ENCODE data around the gene RNF115. TPM values are rescaled to one million over a fixed set of nuclear protein-coding genes. Genes with fewer than 3 reads are reported as not detected.
"Not testable (repeated sequence)": the region's sequence is repeated elsewhere in the genome, so short reads cannot be mapped to it uniquely, and the experiment has no call there.

The RNF115 gene
- total RNA-seq, 4 donors from 2014 or later, result 23.7 to 24.9 (median 23.8) TPM

- DNase-seq (ENCODE audit: low spot score in 2 of 2), result no peak
- Histone ChIP-seq H3K36me3 (peaks cover 0 to 24% (median 0%) of the 10 kb centered on the region in 3 donors), H3K9me3 (peaks cover 0 to 11% (median 3%) of the 10 kb centered on the region in 4 donors), H3K27ac (no peak overlapping the region), H3K4me3 (no peak overlapping the region), H3K27me3 (no peaks in the 10 kb centered on the region), H3K4me1 (peaks cover 0 to 12% (median 0%) of the 10 kb centered on the region in 4 donors)
- WGBS, 2 donors, result 45 to 74% methylated on average over 1 of the region's 1 CpG
- TF ChIP-seq POLR2A (IDR thresholded peaks at IDR 0.05) (no peak), CTCF (IDR thresholded peaks at IDR 0.05) (no peak), EP300 (IDR thresholded peaks at IDR 0.05) (no peak)
Measured at GRCh38 chr1:145796753-145797152, 27.1 kb downstream of the RNF115 start.

GRCh38 chr1:145795257-145795881 is 28.5 kb downstream of the RNF115 start:
- Histone ChIP-seq H3K9me3 (peaks cover 0 to 11% (median 3%) of the 10 kb centered on the region in 4 donors), H3K27me3 (no peaks in the 10 kb centered on the region), H3K27ac (no peak overlapping the region), H3K4me3 (no peak overlapping the region), H3K36me3 (peaks cover 0 to 24% (median 0%) of the 10 kb centered on the region in 3 donors), H3K4me1 (peaks cover 0 to 2% (median 0%) of the 10 kb centered on the region in 4 donors)
- WGBS, 2 donors, result 96 to 97% methylated on average over 10 of the region's 10 CpGs
- no peak for DNase-seq (ENCODE audit: low spot score in 2 of 2)
- TF ChIP-seq CTCF (IDR thresholded peaks at IDR 0.05) (no peak), EP300 (IDR thresholded peaks at IDR 0.05) (no peak), POLR2A (IDR thresholded peaks at IDR 0.05) (no peak)

GRCh38 chr1:145792484-145792883 is 31.4 kb downstream of the RNF115 start:
- no peak for TF ChIP-seq CTCF (IDR thresholded peaks at IDR 0.05)
- TF ChIP-seq POLR2A (IDR thresholded peaks at IDR 0.05), result no peak
- no peak for TF ChIP-seq EP300 (IDR thresholded peaks at IDR 0.05)
- WGBS, 2 donors, result 90 to 95% methylated on average over 1 of the region's 1 CpG

GRCh38 chr1:145791860-145792259 is 32.0 kb downstream of the RNF115 start:
- not testable (repeated sequence) for H3K27ac ChIP-seq; H3K4me1 ChIP-seq; H3K9me3 ChIP-seq; DNase-seq (ENCODE audit: low spot score in 2 of 2); H3K27me3 ChIP-seq; H3K4me3 ChIP-seq
- peaks cover 0 to 34% (median 0%) of the 10 kb centered on the region in 3 donors for H3K36me3 ChIP-seq
- 74 to 88% methylated on average over 2 of the region's 2 CpGs for WGBS, 2 donors

More at GRCh38 chr1:145792484-145792883, 31.4 kb downstream of the RNF115 start:
- peaks cover 0 to 38% (median 0%) of the 10 kb centered on the region in 3 donors for H3K36me3 ChIP-seq
- DNase-seq (ENCODE audit: low spot score in 2 of 2), result no peak
- no peaks in the 10 kb centered on the region for H3K4me1 ChIP-seq
- no peaks in the 10 kb centered on the region for H3K27me3 ChIP-seq
- H3K27ac ChIP-seq, result no peak overlapping the region
- H3K4me3 ChIP-seq, result no peak overlapping the region
- peaks cover 0 to 11% (median 3%) of the 10 kb centered on the region in 4 donors for H3K9me3 ChIP-seq

- H3K9me3 ChIP-seq, result no peaks in the 10 kb centered on the region
- H3K36me3 ChIP-seq, result peaks cover 0 to 23% (median 0%) of the 10 kb centered on the region in 3 donors
- H3K27ac ChIP-seq, result no peak overlapping the region
- no peak for DNase-seq (ENCODE audit: low spot score in 2 of 2)
- TF ChIP-seq POLR2A (IDR thresholded peaks at IDR 0.05) (no peak), EP300 (IDR thresholded peaks at IDR 0.05) (no peak), CTCF (IDR thresholded peaks at IDR 0.05) (no peak)
- H3K4me3 ChIP-seq, result no peak overlapping the region
- H3K27me3 ChIP-seq, result no peaks in the 10 kb centered on the region
- WGBS, 2 donors, result 94 to 98% methylated on average over 3 of the region's 3 CpGs
- peaks cover 0 to 16% (median 0%) of the 10 kb centered on the region in 4 donors for H3K4me1 ChIP-seq
Measured at GRCh38 chr1:145788580-145788979, 35.3 kb downstream of the RNF115 start.

All from tibial nerve (tissue), 4 donors.